HT1080 (cell line): ENCODE data around the gene TRMT1. TPM values are rescaled to one million over a fixed set of nuclear protein-coding genes. Genes with fewer than 3 reads are reported as not detected.
A peak's percentile ranks its signal among the peaks of the same experiment; 100 is the strongest.

Source experiments
- DNase-seq: peaks from one replicate; pipeline ENCODE4 v3.0.0-alpha.2; 2015; ENCODE audit warnings: low read depth
- total RNA-seq: library from RNA; depleted of rRNA; stranded (reverse); fragments of >200 nt; shearing (Covaris generic); gene quantifications from 2 replicates; pipeline ENCODE4 v1.2.3, GENCODE V29; 2014

The TRMT1 gene
- total RNA-seq, 1 experiment from 2014 or later: 56.6 TPM

DNA sequence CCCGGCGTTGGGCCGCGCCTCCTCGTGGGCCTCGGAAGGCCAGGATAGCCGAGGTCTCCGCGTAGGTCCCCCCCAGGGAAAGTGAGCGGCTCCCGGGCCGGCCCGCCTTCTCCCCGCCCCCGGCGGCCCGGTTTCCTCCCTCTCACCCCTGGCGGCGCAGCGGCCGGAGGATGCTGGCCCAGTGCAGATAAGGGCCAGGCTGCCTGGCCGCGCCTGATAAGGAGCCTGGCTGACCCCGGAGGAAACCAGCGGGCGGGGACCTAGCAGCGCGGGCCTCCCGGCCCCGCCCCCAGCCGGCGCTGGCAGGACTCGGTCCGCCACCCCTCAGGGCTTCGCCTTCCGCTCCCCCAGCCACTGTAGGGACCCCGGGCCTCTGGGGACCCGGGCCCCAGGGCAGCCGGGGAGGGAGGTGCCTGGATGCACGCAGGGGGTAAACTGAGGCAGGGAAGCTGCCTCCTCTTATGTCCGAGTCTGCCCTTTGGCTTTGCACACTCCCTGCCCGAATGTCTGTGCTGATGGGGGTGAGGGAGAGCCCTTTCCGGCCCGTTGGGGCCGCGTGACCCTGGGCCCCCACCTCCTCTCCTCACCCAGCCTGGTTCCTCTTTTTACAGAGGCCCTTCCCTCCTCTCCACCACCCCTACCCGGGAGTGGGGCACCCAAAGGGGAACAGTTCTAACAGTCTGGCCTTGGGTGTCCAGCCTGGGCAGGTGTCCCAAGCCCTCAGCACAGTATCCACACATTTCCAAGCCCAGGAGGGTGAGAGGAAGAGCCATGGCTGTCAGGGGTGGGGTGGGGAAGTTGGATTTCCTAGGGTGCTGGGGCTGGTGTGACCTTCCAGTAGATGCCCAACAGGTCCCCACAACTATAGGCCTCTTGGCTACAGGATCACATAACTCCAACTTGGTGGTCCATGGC is 13.6 kb downstream of the TRMT1 start, which contains the start of gene LYL1:
TSS of gene LYL1 (minus strand) at position 193 of the 915 bp plus-strand sequence. CDS start 1,687 bp downstream, outside the sequence.
- no peak for DNase-seq

DNA sequence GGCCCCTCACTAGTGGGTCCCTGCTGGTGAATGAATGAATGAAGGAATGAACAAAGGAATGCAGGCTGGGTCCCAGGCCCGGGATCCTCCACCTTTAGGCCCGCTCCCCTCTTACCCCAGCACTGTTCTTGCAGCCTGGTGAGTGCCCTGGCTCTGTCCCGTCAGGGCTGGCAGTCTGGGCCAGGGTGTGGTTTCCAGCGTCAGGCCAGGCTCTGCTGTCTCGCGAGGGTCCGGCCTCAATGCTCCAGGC is 14.2 kb downstream of the TRMT1 start:
- DNase-seq: no peak

DNA sequence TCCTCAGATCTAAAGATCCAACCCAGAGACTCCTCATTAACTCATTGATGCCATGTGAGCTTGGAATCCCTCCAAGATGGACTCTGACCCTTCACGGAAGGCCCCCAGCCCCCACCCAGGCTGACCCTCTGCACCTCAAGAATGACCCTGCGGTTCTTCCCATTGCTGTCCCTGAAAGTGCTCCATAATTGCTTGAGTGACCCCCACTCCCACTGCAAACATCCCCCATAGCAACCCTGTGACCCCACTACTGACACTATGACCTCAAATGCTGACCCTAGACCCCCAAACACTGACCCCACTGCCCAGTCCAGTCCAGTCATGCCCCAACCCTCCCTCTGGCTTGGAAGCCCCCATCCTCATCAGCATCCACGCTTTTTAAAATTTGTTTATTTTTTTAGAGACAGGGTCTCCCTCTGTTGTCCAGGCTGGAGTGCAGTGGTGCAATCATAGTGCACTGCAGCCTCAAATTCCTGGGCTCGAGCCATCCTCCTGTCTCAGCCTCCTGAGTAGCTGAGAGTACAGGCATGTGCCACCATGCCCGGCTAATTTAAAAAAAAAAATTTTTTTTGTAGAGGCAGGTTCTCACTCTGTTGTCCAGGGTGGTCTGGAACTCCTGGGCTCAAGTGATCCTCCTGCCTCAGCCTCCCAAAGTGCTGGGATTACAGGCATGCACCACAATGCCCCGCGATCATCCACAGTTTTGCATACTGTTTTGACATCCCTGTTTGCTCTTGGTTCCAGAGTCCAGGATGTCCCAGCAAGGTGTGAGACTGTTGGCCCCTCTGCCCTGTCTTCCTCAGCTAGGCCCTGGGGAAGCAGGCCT is 14.7 kb downstream of the TRMT1 start:
- DNase-seq: no peak

DNA sequence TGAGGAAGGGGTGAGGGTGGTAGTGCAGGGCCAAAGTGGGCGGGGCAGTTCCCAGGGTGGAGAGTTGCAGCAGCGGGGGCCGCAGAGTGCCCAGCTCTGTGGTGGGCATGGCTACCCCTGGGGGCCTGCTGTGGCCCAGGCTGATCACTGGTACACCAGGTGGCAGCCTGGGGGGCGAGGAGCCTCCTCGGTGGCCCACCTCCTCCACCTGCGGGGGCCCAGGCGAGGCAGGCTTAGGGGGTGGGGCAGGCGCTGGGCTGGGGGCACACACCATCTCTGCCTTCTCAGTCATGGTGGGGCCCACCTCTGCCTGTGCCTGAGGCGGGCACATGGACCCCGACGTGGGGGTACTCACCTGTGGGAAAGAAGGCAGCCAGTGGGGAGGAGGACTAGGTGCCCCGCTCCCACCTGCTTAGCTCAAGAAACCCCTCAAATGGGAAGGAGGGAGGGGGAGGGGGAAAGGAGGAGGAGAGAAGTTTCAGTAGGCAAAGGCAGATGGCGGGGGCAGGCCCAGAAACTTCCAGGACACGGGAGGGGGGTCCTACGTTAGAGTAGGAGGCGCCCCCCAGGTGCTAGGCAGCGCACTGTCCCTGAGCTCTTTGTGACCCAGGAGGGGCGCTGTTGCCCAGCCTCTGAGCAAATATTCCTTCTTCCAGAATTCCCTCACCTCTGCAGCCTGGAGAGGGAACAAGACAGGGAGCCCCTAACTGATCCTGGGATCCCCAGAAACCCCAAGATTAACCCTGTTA is 15.5 kb downstream of the TRMT1 start:
- no peak for DNase-seq

DNA sequence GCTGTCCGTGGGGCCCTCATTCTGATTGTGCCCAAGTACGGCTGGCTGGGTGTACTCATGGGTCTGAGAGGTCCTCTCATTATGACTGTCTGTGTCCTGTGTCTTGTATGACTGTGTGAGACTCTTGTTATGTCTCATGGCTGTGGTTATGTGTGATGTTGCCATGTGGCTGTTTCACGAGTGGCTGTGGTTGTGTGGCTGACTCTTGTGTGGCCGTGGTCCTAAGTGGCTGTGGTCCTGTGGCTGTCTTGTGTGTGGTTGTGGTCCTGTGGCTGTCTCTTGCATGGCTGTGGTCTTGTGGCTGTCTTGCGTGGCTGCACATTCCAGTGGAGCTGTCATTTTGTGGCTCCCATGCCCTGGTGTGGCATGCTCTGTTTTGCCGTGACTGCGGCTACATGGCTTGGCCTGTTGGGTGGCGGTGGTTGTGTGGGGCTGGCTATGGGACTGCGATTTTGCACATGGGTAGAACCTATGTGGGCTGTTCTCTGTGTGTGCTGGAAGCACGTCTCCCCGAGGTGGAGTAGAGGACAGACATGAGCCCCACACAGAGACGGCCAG is 16.4 kb downstream of the TRMT1 start:
- no peak for DNase-seq

DNA sequence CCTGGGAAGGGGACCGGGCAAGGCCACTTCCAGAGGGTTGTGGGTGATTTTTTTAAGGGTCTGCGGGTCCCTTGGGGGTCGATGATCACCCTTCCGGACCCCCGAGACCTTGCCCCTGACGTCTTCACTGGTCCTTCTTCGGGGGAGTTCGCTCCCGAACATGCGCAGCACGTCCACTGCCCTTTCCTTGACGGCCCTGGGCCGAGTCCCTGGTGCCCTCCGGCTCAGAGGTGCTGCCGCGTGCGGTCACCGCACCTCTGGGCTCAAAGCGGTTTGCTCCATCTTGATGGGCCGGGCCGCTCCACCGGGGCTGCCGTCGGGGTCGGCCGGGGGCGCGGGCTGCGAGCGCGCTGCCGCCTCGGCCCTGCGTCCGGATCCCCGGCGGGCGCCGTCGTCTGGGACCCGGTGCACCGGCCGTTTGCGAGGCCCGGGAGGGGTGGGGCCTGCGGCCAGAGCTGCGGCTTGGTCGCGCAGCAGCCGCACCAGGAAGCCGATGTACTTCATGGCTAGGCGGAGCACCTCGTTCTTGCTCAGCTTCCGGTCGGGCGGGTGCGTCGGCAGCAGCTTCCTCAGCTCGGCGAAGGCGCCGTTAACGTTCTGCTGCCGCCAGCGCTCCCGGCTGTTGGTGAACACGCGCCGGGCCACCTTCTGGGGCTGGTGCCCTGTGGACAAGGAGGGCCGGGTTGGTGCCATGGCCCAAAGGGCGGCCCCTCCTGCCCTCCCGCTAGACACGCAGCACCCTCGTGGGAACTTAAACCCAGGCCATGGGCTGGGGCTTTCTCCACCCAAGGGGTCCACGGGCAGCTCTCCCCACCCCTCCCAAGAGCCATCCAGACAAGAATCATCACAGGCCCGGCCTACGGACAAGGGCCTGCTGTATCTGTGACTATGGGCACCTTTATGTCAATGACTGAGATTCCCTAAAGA is 17.2 kb downstream of the TRMT1 start:
- no peak for DNase-seq

DNA sequence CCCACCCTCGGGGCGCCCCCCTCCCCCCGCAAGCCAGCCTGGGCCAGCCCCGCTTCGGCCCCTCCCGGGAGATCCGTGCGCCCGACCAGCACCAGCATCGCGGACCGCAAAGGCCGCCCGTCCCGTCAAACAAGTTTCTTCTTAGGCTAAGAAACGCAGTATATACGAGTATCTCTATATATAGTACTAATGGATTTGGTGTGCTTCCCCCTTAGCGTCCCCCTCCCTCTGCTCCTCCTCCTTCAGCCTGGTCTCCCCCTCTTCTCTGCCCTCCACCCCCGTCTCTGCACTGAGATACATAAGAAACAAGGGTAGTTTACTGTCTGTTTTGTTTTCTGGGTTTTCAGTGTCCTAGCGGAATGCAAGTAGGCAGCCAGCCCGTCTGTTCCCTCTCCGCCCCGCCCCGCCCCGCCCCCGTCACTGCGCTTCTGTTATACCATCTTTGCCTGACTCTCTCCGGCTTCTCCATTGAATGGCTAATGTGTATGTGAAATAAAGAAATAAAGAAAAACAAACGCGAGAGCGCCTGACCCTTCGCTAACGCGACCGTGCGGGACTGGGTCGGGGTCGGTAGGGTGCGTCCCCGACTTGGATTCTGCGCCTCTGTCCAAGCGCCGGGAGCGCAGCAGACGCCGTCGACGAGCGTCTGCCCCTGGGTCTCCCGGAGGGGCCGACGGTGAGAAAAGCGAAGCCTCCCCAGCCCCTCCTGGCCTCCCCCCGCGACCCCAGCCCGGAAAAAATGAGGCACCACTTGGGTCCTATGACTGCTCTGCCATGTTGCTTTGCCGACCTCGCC is 18.1 kb downstream of the TRMT1 start:
- no peak for DNase-seq

DNA sequence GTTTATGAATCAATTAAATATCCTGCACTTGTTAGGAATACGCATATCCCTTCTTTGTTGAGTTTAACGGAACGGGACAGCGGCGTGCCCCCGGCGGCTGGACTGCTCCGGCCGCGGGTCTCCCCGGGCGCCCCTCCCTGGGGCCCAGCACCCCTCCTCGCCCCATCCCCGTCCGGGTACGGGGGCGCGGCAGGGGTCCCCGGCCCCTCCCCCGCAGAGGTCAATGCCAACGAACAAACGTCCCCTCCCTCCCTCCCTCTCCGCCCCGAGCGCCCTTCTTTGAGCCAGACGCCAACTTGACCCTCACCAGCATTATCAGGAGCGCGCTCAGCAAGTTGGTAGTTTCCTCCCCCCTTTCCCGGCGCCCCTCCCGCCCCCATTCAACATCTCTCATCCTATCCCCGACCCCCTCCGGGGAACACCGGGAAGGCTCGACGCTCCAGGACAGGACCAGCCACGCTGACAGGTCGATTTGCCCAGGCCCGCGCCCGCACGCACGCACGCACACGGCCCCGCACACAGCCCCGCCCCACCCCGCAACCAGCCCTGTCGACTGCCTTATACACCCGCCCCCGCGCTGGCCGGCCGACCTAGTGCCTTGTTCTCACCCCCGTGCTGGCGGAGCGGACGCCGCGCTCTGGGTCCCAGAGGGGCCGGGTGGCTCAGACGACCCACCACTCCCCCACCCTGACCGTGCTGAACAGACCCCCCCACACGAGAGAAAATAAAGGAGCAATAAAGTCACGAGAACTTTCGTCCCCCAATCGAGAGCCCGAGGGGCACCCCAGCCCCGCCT is 18.9 kb downstream of the TRMT1 start:
- no peak for DNase-seq

DNA sequence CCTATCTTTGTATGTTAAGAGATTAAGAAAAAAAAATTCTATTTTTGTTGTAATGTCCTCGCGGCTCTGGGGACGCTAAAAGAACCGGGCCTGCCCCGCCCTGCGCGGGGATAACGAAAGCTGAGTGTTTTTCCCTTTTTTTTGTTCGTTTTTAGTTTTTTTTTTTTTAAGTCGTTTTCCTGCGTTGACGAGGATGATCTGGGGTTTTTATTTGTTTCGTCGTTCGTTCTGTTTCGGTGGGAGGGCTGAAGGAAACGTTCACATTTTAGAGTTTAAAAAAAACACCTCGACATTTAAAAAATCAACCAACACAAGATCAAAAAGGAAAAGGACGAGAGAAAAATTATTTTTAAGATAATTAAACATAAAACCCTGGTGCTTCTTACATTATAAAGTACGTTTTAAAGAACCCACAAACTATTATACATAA is 19.5 kb downstream of the TRMT1 start:
- DNase-seq: no peak

DNA sequence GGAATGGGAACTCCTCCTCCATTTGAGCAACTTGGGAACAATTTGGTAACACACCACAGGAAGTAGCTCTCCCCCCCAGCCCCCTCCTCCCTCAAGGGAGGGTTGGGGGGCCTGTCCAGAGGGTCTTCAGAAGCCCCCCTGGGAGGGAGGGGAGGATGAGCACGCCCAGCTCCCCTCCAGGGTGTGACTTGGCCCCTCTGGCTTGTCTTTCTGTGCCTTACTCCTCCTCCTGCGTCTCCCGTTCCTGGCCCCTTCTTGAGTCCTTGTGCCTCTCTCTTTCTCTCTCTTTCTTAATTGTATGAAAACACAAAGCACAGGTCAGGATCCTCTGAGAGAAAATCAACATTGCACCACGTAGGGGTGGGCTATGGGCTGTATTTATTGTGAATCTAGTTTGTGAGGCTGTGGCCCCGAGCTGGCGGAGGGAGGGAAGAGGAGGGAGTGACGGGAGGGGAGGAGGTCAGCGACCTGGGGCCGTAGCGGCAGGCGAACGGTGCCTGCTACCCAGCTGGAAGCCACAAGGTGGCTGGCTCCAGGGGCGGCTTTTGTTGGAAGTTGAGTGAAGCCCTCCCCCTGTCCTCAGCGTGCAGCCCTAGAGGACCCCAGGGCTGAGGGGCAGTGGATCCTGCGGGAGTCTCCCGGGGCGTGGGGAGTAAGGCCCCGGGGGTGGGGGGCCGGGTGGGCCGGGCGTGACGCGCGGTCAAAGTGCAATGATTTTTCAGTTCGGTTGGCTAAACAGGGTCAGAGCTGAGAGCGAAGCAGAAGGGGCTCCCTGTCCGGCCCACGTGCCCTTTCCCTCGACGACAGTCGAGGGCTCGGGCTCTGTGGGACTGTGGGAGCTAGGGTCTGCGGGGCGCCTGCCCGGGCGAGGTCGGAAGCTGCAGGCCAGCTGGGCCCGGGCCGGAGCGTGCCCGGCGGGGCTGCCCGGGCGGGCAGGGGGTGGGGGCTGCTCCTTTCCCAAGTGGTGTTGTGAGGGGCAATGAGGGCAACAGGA is 20.3 kb downstream of the TRMT1 start:
- DNase-seq: no peak

DNA sequence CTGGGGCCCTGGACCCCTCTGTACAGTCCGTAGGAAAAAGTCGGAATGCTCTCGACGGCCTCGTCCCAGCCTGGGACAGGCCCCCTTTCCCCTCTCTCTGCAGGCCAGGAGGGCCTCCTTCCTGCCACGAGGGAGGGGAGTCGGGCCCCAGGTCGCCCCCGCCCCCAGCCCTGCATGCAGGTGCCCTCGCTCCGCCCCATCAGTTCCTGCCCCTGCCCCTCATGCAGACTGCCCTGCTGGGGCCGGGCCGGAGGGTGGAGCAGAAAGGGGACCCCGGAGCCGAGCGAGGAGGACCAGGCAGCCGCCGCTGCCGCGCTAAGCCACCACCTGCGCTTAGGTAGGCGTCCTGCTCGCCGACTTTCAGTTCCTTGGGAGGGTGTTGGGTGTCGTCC is 21.2 kb downstream of the TRMT1 start:
- no peak for DNase-seq

DNA sequence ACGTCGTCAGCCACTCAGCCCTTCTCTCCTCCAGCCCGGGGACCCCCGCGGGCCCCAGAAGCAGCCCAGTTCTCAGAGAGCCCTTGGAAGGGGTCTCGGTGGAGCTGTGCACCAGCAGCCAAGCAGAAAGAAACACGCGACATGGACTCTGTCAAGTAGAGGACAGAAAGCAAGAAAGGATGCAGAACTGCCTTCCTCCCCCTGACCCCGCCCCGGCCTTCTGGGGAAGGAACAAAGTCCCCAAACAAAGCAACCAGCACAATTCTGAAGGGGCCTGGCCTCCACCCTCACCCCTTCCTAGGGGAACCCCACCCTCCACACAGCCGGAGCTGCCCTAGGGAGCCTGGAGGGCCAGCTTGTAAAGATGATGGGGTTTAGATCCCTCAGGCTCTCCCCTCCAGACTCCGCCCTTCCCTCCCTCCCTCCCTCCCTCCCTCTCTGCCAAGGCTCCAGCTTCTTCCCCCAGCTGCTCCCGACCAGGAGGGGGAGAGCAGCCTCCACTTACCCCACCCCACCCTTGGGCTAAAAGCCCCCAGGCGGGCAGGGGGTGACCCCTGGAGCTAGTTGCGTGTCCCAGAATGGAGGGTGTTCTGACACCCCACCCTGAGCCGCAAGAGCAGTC is 21.7 kb downstream of the TRMT1 start:
- DNase-seq: no peak

DNA sequence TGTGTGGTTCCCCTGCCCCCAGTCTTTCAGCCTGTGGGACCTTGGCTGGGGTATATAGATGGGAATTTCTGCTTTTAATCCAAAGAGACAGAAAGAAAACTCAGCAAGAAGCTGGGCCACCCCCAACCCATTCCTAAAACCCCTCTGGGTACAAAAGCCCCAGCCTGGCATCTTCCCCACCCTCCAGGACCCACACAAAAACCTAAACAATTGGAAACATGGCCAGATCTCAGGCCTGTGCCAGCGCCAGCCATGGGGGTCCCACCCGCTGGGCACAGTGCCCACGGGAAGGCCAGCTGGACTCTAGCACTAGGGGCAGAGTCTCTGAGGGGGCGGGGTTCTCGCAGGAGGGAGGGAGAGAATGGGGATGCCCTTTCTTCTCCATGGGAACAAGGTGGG is 22.4 kb downstream of the TRMT1 start:
- no peak for DNase-seq

DNA sequence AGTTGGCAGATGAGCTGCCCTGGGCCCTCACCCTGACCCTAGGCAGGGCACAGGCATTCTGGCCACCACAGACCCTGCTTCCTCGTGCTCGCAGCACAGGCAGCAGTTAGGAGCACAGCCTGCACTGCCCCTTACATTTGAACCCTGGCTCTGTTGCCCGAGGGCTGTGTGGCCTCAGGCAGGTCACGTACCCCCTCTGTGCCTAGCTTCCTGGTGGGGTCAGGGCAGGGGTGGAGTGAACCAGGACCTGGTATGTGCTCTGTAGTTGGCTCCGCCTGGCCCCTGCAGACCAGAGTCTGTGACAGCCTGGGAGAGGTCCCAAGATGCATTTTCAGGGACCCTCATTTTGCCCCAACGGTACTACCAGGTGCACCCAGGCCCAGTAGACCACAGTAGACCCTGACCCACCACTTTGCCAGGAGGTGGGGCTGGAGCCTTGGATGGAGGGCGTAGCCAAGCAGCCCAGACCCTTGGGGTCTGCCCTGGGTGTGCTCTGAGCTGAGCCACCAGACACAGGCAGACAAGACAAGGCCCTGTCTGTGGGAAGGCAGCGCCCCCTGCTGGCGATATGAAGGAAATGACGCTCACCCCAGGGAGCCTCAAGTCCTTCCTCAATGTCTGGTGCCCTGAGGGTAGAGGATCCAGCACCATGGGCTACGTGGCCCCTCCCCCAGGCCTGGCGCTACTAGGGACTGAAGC is 23.0 kb downstream of the TRMT1 start:
- peak; percentile 78 for DNase-seq

DNA sequence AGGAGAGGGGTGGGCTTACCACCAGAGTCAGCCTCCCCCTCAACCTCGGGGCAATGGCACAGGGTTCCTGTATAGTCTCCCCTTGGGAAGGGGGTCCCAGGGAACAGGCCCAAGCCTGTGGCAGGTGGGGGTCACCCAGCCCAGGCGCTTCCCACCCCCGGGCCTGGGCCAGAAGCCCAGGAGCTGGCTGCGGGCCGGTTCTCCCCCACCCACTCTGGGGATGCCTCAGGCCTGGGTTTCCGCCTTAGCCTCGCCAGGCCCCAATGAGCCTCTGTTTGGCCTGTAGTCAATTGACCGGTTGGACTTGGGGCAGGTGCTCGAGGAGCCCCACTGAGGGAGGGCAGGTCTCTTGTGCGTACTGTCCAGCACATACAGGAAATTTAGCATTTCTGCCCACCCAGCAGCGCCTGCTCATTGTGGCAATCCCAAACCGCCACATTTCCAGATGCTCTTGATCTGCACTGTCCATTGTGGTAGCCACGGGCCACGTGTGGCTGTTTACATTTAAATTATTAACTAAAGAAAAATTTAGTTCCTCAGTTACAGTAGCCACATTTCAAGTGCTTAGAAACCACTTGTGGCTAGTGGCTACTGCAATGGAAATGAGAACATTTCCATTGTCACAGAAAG is 23.8 kb downstream of the TRMT1 start:
- no peak for DNase-seq

DNA sequence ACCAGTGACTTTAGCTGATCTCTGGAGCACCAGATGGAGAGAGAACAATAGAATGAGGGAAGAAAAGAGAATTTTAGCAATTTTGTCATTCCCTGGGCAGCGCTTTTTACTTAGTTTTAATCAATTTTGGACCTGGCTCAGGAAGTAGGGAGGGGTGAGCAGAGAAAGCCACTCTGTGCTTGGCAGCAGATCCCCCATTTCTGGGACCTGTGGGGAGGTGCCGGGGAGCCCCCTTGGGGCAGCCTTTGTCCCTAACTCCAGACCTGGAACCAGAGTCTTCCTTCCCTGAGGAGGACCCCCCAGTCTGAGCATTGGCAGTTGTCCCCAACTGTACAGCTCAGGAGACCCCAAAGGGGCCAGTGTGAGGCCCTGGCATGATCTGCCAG is 24.4 kb downstream of the TRMT1 start:
- no peak for DNase-seq
